Measurements from ENCODE around the gene CLIC1. TPM values are rescaled to one million over a fixed set of nuclear protein-coding genes. Genes with fewer than 3 reads are reported as not detected.
A peak's percentile ranks its signal among the peaks of the same experiment; 100 is the strongest.

CLIC1 gene
- total RNA-seq, 1 donor, result 576 TPM

DNA sequence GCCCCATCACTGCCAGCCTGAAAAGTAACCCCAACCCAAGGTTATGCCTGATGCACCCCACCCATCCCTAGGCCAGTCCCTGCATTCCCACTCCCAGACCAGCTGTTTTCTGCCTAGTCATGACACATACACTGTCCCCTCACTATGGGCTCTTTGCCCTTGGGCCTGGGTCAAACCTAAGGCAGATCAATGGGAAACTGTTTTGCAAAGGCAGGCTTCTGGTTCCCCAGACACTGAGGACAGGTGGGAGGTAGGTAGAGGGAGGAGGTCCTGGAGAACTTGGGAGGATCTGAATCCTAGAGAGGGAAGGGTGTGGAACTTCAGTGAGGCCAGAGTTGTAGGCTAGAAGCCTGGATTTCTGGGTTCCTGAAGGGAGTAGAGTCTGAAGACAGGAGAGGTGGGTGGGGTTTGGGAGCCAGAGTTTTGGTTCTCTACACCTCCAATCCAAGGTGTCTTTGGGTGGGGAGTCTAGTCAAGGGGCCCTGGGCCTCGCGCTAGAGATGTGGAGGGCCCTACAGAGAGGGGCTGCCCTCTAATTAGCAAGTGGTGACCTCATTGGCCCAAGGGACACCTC, 2.0 kb downstream of the CLIC1 start:
- no peak for TF ChIP-seq CTCF (IDR thresholded peaks at IDR 0.05; ENCODE audit: insufficient read depth, low read length)
- H3K4me3 ChIP-seq (ENCODE audit: low read depth, low read length), result peak overlapping the region; percentile 97
- no peak for DNase-seq (ENCODE audit: low read depth)

- H3K4me3 ChIP-seq (ENCODE audit: low read depth, low read length), result peak overlapping the region; percentile 97
- TF ChIP-seq CTCF (IDR thresholded peaks at IDR 0.05; ENCODE audit: insufficient read depth, low read length), result no peak
- no peak for DNase-seq (ENCODE audit: low read depth)
Observed at GRCh38 chr6:31733734-31734133, 2.6 kb downstream of the CLIC1 start.

DNA sequence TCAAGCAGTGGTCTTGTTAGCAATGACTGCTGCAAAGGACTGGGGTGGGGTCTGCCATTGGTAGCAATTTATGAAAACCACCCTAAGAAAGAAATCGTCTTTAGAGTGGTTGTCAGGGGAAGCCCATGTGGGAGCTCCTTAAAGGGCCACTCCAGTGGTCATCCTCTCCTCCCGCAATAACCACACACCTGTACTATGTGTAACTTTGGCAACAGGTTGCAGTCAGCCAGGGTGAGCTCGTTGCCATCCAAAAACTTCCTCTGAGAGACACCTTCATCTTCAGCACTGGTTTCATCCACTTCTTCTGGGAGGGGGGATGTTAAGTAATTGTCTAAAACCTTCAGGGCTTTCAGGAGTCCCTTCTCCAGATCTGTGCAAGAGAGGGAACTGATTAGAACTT, 4.3 kb downstream of the CLIC1 start:
- no peak for DNase-seq (ENCODE audit: low read depth)
- TF ChIP-seq CTCF (IDR thresholded peaks at IDR 0.05; ENCODE audit: insufficient read depth, low read length), result no peak
- H3K4me3 ChIP-seq (ENCODE audit: low read depth, low read length), result no peak overlapping the region

GRCh38 chr6:31730631-31731086, 5.7 kb downstream of the CLIC1 start:
- no peak for TF ChIP-seq CTCF (IDR thresholded peaks at IDR 0.05; ENCODE audit: insufficient read depth, low read length)
- DNase-seq (ENCODE audit: low read depth), result no peak
- H3K4me3 ChIP-seq (ENCODE audit: low read depth, low read length), result no peak overlapping the region

GRCh38 chr6:31729979-31730630, 6.2 kb downstream of the CLIC1 start:
- H3K4me3 ChIP-seq (ENCODE audit: low read depth, low read length), result peak overlapping the region; percentile 93
- peak; percentile 92 for DNase-seq (ENCODE audit: low read depth)
- TF ChIP-seq CTCF (IDR thresholded peaks at IDR 0.05; ENCODE audit: insufficient read depth, low read length), result no peak

DNA sequence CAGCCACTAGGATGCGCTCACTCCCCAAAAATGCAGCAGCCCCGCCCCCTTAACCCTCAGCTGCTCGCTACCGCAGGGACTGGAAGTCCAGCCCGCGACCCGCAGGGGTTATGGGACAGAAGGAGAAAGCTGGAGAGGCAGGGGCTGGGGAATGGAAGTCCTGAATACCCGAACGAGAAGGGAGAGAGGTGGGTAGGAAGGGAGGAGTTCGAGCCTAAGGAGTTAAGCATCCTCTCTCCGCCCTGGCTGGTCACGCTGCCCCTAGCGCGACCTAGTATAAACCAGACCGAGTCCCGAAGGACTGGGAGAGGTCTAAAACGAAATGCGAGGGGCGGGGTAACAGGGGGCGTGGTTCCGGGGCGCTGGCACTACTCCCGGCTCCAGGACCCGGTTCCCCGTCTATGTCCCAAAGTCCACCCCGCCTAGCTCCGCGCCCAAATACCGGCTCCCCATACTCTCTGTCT, 6.8 kb downstream of the CLIC1 start:
- no peak for TF ChIP-seq CTCF (IDR thresholded peaks at IDR 0.05; ENCODE audit: insufficient read depth, low read length)
- DNase-seq (ENCODE audit: low read depth), result peak; percentile 93
- H3K4me3 ChIP-seq (ENCODE audit: low read depth, low read length), result peak overlapping the region; percentile 93
